Lower lobe of right lung (tissue), 2 donors: Measurements from ENCODE around the gene PDGFA. TPM values are rescaled to one million over a fixed set of nuclear protein-coding genes. Genes with fewer than 3 reads are reported as not detected.

Source experiments
- ATAC-seq, 2 donors: fragments of 200-7000 bp; cut with Tn5 transposase; one replicate each; pipeline ENCODE4 v1.9.1; 2020 to 2022; ENCODE audit warnings: mild to moderate bottlenecking in 2 of 2, moderate library complexity in 2 of 2
- DNase-seq: peaks from one replicate; pipeline ENCODE4 v3.0.0-alpha.2; 2020
- H3K27ac ChIP-seq: fragments of 200-600 bp; one replicate; pipeline ENCODE4 v1.8.0; 2022
- H3K27me3 ChIP-seq: fragments of 200-600 bp; one replicate; pipeline ENCODE4 v1.8.0; 2022; ENCODE audit warnings: low read depth
- H3K36me3 ChIP-seq: fragments of 200-600 bp; one replicate; pipeline ENCODE4 v1.8.0; 2022; ENCODE audit warnings: mild to moderate bottlenecking
- H3K4me1 ChIP-seq: fragments of 200-600 bp; one replicate; pipeline ENCODE4 v1.8.0; 2022
- H3K4me3 ChIP-seq: fragments of 200-600 bp; one replicate; pipeline ENCODE4 v1.8.0; 2022; ENCODE audit warnings: mild to moderate bottlenecking
- H3K9me3 ChIP-seq: fragments of 200-600 bp; one replicate; pipeline ENCODE4 v1.8.0; 2022
- CTCF ChIP-seq: fragments of 200-600 bp; IDR thresholded peaks from one replicate; pipeline ENCODE4 v1.8.0; 2022; ENCODE audit warnings: antibody characterized with exemption, mild to moderate bottlenecking
- intact Hi-C: fragments of 100-400 bp; cut with DNase I; formaldehyde crosslinking; loops from one replicate; pipeline ENCODE4 v1.11.0; 2022
- total RNA-seq: library from RNA; stranded (reverse); fragmentation: NEBNext Ultra II Directional; extraction: Animal tissue kit (Norgen Biotek cat#: 25700); gene quantifications from one replicate; pipeline ENCODE4 v1.2.1, GENCODE V29; 2021
- donor health status: DM: no; HTN: yes; CAD: no; lungs with severe emphysema.

The PDGFA gene
- total RNA-seq, 1 donor from 2014 or later = 27.1 TPM

GRCh38 chr7:549891-550625 lies 30.4 kb upstream of the PDGFA start:
- DNase-seq = no peak
- intact Hi-C loops = no loop called here
- peaks cover 3% of the 10 kb centered on the region for H3K36me3 ChIP-seq
- H3K27ac ChIP-seq = no peak overlapping the region
- TF ChIP-seq CTCF = no peak
- no peak for ATAC-seq
- H3K9me3 ChIP-seq = no peaks in the 10 kb centered on the region
- H3K4me1 ChIP-seq = no peaks in the 10 kb centered on the region
- H3K4me3 ChIP-seq = no peak overlapping the region
- H3K27me3 ChIP-seq = no peaks in the 10 kb centered on the region

- ATAC-seq (no peak), DNase-seq (no peak)
- Histone ChIP-seq H3K9me3 (no peaks in the 10 kb centered on the region), H3K27ac (no peak overlapping the region), H3K36me3 (peaks cover 3% of the 10 kb centered on the region), H3K4me3 (no peak overlapping the region), H3K27me3 (no peaks in the 10 kb centered on the region), H3K4me1 (no peaks in the 10 kb centered on the region)
- no peak for TF ChIP-seq CTCF
- intact Hi-C loops = no loop called here
Measured at GRCh38 chr7:549066-549890, 29.6 kb upstream of the PDGFA start.

GRCh38 chr7:548401-548800 lies 28.8 kb upstream of the PDGFA start:
- H3K27me3 ChIP-seq = no peaks in the 10 kb centered on the region
- H3K4me1 ChIP-seq = no peaks in the 10 kb centered on the region
- intact Hi-C loops = no loop called here
- DNase-seq (no peak), ATAC-seq (no peak)
- no peaks in the 10 kb centered on the region for H3K9me3 ChIP-seq
- no peak overlapping the region for H3K4me3 ChIP-seq
- no peak for TF ChIP-seq CTCF
- H3K27ac ChIP-seq = no peak overlapping the region
- peaks cover 3% of the 10 kb centered on the region for H3K36me3 ChIP-seq

- Histone ChIP-seq H3K36me3 (peaks cover 3% of the 10 kb centered on the region), H3K9me3 (no peaks in the 10 kb centered on the region), H3K4me1 (no peaks in the 10 kb centered on the region), H3K27me3 (no peaks in the 10 kb centered on the region), H3K27ac (no peak overlapping the region), H3K4me3 (no peak overlapping the region)
- intact Hi-C loops = no loop called here
- ATAC-seq = no peak
- no peak for TF ChIP-seq CTCF
- peak; percentile 6 for DNase-seq
Measured at GRCh38 chr7:545470-545869, 25.8 kb upstream of the PDGFA start.

- Histone ChIP-seq H3K4me3 (no peak overlapping the region), H3K27me3 (no peaks in the 10 kb centered on the region), H3K4me1 (no peaks in the 10 kb centered on the region), H3K9me3 (no peaks in the 10 kb centered on the region), H3K27ac (no peak overlapping the region), H3K36me3 (no peaks in the 10 kb centered on the region)
- peak; percentile 34 for DNase-seq
- intact Hi-C loops = no loop called here
- ATAC-seq = no peak
- TF ChIP-seq CTCF = no peak
Measured at GRCh38 chr7:544338-545221, 24.9 kb upstream of the PDGFA start.
